ENCODE measurements around the gene MAG. TPM values are rescaled to one million over a fixed set of nuclear protein-coding genes. Genes with fewer than 3 reads are reported as not detected.

Gene MAG
- total RNA-seq: not detected in 2 replicates

GRCh38 chr19:35291916-35292315 lies at the start of gene MAG:
TSS of gene MAG (plus strand) at chr19:35292161. CDS start at chr19:35295409, 3,248 bp downstream.

GRCh38 chr19:35248310-35249145 lies 43.4 kb upstream of the MAG start, which contains the start of gene LSR:
TSS of gene LSR (plus strand) at chr19:35249002. CDS start at chr19:35249023, 21 bp downstream.

GRCh38 chr19:35268536-35269437 lies 23.2 kb upstream of the MAG start, which contains the start of gene USF2:
TSS of gene USF2 (plus strand) at chr19:35268962. CDS start at chr19:35269102, 140 bp downstream.

GRCh38 chr19:35328851-35329285 lies 36.9 kb downstream of the MAG start, which contains the start of gene CD22:
TSS of gene CD22 (plus strand) at chr19:35329187. CDS start at chr19:35332041, 2,854 bp downstream.

GRCh38 chr19:35347171-35347929 lies 55.4 kb downstream of the MAG start, which contains the start of gene FFAR1:
TSS of gene FFAR1 (plus strand) at chr19:35347902. CDS start at chr19:35351552, 3,650 bp downstream.

GRCh38 chr19:35357867-35358573 lies 66.1 kb downstream of the MAG start, which contains the start of gene FFAR3:
TSS of gene FFAR3 (plus strand) at chr19:35358460. CDS start at chr19:35358891, 431 bp downstream.

Other genes starting within 250 kb of the MAG start
- 0.16 and 1.1 TPM in 2 replicates for gene FXYD3, start 176.3 kb upstream of the MAG start, total RNA-seq
- gene LGI4, start 157.1 kb upstream of the MAG start, total RNA-seq: 0.47 and 0.52 TPM in 2 replicates
- 4.4 and 14.6 TPM in 2 replicates for gene FXYD1, start 153.3 kb upstream of the MAG start, total RNA-seq
- gene FXYD7, start 148.9 kb upstream of the MAG start, total RNA-seq: 0.17 TPM in 1 of 2 replicates, not detected in the other
- gene FXYD5, start 137.4 kb upstream of the MAG start, total RNA-seq: 16.8 and 28.7 TPM in 2 replicates
- not detected in 2 replicates for gene FAM187B, start 63.4 kb upstream of the MAG start, total RNA-seq
- gene LSR, start 43.2 kb upstream of the MAG start, total RNA-seq: 0.47 TPM in 1 of 2 replicates, not detected in the other
- gene USF2, start 23.2 kb upstream of the MAG start, total RNA-seq: 41.8 and 59.8 TPM in 2 replicates
- gene HAMP, start 9.6 kb upstream of the MAG start, total RNA-seq: not detected in 2 replicates
- gene CD22, start 37.0 kb downstream of the MAG start, total RNA-seq: 0.16 TPM in 1 of 2 replicates, not detected in the other
- gene FFAR1, start 55.7 kb downstream of the MAG start, total RNA-seq: not detected in 2 replicates
- gene FFAR3, start 66.3 kb downstream of the MAG start, total RNA-seq: not detected in 2 replicates
- gene GPR42, start 78.9 kb downstream of the MAG start, total RNA-seq: not detected in 2 replicates
- not detected in 2 replicates for gene FFAR2, start 156.1 kb downstream of the MAG start, total RNA-seq
- not detected in 2 replicates for gene KRTDAP, start 198.3 kb downstream of the MAG start, total RNA-seq
- 6.6 and 8.4 TPM in 2 replicates for gene DMKN, start 221.5 kb downstream of the MAG start, total RNA-seq
- gene SBSN, start 236.2 kb downstream of the MAG start, total RNA-seq: 4.7 and 5.2 TPM in 2 replicates
- gene GAPDHS, start 241.3 kb downstream of the MAG start, total RNA-seq: not detected in 2 replicates

Measured in bronchial smooth muscle cell (primary cell).